ENCODE measurements around the gene CLCN2.

Gene CLCN2

GRCh38 chr3:184380627-184381260 lies 19.3 kb upstream of the CLCN2 start:
- DNase-seq (ENCODE audit: low read depth, low spot score), result no peak

DNA sequence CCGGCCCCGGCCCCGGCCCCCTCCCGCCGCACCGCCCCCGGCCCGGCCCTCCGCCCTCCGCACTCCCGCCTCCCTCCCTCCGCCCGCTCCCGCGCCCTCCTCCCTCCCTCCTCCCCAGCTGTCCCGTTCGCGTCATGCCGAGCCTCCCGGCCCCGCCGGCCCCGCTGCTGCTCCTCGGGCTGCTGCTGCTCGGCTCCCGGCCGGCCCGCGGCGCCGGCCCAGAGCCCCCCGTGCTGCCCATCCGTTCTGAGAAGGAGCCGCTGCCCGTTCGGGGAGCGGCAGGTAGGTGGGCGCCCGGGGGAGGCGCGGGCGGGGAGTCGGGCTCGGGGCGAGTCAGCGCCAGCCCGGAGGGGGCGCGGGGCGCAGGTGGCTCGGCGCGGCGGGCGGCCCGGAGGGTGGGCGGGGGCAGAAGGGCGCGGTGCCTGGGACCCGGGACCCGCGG lies 18.8 kb upstream of the CLCN2 start:
- DNase-seq (ENCODE audit: low read depth, low spot score), result no peak

DNA sequence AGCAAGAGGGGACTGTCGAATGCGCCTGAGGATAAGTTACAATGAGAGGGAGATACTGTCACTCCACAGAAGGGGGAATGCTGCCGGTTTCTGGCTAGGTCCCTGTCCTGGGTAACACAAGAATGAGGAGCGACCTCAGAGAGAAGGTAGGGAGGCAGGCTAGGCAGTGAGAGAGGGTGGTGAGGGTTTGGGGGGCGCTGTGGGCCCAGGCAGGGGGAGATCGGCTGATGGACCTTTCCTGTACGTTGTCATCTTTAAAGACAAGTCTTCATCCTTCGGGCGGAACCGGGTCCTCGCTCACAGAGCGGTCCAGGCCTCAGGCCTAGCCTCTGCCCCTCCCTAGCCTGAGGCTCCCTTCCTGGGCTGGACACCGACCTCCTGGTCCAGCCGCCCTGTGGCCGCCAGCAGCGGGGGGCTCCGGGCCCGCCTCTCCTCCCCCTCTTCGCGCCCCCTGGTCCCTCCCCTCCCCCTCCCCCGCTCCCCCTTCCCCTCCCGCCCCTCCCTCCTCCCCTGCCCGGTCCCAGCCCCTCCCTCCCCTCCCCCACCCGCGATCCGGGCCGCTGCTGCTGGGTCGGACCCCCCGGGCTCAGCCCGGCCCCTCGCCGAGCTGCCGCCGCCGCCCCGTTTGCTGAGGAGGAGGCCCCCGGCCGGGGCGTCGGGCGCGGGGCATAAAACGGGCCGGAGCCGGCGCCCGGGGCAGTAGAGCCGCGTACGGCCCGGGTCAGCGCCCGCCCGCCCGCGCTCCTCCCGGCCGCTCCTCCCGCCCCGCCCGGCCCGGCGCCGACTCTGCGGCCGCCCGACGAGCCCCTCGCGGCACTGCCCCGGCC lies 18.2 kb upstream of the CLCN2 start, which contains the start of gene CHRD:
Gene CHRD (plus strand): TSS at position 697 of the 827 bp plus-strand sequence. CDS start 265 bp downstream, outside the sequence.
- no peak for DNase-seq (ENCODE audit: low read depth, low spot score)

DNA sequence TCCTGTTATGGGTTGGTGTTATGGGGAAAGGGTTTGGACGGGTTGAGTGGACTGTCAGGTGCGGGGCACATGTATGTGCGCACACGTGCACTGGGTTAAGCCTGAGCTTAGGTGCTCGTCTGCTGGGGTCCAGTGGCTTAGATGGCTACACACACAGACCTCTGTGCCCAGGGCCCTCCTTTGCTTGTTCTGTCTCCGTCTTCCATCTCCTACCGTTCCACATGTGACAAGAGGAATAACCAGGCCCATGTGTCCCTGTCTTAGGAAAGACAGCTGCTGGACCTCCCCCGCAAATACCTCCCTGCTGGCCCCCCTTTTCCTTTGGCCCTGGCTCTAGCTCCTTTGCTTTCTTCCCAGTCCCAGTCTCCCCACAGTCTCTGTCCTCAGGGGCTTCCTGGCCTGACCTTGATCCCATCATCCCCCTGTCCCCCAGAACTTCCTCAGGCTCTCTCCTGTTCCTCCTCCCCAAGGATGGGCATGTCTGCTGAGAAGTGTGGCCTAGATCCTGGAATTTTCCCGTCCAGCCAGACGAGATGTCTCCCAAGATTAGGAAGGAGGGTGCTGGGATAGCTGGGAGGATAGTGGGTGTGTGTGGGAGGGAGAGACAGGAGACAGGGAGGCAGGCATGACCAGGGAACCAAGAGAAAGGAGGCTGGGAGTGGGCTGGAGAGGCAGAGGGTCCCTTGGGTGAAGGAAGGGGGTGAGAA lies 17.4 kb upstream of the CLCN2 start:
- DNase-seq (ENCODE audit: low read depth, low spot score), result no peak

DNA sequence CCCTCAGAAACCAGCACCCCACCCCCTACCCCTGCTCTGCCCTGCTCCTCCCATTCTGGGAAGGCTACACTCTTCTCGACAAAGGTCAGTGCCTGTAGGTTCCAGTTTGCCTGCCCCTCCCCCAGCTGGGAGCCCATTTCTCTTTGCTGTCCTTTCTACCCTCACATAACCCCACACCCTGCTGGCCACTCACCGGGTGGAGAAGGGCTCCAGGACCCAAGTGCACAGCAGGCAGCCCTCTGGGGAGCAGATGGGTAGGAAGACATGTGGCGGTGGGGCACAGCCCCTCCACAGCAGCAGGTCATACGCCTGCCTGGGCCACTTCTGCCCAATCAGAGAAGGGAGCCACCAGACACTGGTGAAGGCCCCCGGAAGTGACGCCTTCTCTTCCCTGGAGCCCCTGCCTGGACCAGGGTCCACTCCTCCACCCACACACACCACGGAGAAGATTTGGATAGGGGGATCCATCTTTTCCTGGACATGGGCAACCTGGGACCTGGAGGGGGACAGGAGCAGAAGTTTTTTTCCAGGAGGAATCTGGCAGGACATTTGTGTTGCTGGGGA lies 16.6 kb upstream of the CLCN2 start, which contains the start of gene THPO:
Gene THPO (minus strand): TSS at position 326 of the 564 bp plus-strand sequence. CDS start 1,948 bp downstream, outside the sequence.
- DNase-seq (ENCODE audit: low read depth, low spot score), result no peak

DNA sequence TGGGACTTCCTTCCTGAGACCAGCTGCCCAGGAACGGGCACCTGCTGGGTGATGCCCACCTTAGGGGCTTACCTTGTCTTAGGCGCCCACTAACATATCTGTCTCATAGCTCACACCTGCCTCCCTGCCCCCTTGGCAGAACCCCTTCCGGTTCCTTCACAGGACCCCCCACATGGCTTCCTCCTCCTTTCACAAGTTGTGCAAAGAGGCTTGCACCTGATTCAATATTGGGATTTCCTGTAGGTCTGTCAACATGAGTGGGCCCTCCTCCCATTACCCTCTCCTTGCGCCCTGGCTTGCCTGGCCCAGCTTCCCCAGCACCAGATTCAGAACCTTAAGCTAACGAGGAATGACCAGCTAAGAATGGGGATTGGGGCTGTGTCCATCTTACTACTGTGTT lies 16.0 kb upstream of the CLCN2 start:
- no peak for DNase-seq (ENCODE audit: low read depth, low spot score)

DNA sequence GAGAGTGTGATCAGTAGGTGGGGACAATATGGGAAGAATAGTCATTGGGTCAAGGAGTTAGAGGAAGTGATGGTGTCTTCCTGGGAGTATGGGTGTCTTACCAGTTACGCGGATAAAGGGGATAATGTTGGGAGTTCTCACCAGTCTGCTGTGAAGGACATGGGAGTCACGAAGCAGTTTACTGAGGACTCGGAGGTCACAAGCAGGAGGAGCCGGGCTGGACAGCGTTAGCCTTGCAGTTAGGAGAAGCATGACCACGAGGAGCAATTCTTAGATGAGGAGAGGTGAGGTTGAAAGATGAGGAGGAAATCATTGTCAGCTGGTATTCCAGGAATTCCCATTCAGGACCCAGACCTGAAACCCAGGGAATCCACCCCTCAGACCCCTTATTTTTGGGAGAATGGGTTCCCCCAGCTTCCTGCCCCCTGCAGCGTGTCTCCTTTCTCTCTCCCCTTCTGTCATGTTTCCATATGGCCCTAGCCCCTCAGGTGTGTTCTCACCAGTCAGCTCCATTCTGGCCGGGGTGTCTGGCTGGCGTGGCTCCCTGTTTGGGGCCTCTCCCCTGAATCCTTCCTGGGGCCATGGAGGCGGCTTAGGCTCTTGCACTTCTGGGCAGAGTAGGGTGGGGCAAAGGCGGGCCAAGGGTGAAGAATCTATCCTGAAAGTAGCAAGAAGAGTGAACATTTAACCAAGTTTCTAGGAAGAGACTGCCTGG lies 14.5 kb upstream of the CLCN2 start:
- DNase-seq (ENCODE audit: low read depth, low spot score), result no peak

- no peak for DNase-seq (ENCODE audit: low read depth, low spot score)
Measured at GRCh38 chr3:184373422-184373821, 12.0 kb upstream of the CLCN2 start.

DNA sequence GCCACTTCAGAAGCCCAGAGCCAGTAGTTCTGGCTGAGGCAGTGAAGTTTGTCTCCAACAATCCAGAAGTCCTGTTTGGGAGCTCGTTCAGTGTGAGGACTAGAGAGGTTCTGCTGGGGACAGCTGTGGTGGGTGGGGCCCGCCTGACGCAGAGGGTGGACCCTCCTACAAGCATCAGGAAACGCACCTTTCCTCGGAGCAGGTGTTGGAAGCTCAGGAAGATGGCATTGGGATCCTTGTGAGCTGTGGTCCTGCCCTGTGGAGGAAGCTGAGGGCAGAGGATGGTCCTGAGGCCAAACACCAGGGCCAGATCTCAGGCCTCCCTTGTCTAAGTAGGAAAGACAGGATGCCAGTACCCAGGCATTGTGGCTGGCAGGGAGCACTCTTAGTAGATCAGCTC lies 11.5 kb upstream of the CLCN2 start:
- no peak for DNase-seq (ENCODE audit: low read depth, low spot score)

- DNase-seq (ENCODE audit: low read depth, low spot score), result no peak
Measured at GRCh38 chr3:184372296-184372821, 11.0 kb upstream of the CLCN2 start.

- peak; percentile 81 for DNase-seq (ENCODE audit: low read depth, low spot score)
Measured at GRCh38 chr3:184371570-184372018, 10.2 kb upstream of the CLCN2 start.

- DNase-seq (ENCODE audit: low read depth, low spot score), result no peak
Measured at GRCh38 chr3:184368586-184369183, 7.3 kb upstream of the CLCN2 start.

DNA sequence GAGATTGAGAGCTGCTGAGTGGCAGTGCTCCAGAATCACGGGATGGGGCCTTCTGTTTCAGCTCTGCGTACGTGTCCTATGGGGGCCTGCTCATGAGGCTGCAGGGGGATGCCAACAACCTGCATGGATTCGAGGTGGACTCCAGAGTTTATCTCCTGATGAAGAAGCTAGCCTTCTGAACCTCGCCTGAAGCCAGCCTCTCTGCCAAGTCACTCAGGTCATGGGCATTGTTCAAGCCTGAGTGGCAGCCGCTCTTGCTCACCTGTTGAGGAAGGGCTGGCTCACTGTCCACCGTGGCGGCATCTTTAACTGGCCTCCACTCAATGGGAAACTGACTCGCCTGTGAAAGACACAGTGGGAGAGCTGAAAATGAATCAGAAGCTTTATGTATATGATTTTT lies 6.7 kb upstream of the CLCN2 start:
- no peak for DNase-seq (ENCODE audit: low read depth, low spot score)

GRCh38 chr3:184366619-184367289 lies 5.3 kb upstream of the CLCN2 start:
- no peak for DNase-seq (ENCODE audit: low read depth, low spot score)

- peak; percentile 93 for DNase-seq (ENCODE audit: low read depth, low spot score)
Measured at GRCh38 chr3:184362668-184363546, 1.5 kb upstream of the CLCN2 start.

GRCh38 chr3:184361932-184362667 lies 695 bp upstream of the CLCN2 start:
- no peak for DNase-seq (ENCODE audit: low read depth, low spot score)

GRCh38 chr3:184360929-184361531 lies 375 bp downstream of the CLCN2 start:
- no peak for DNase-seq (ENCODE audit: low read depth, low spot score)

Data from brain pericyte (primary cell).